Neural progenitor cell (in vitro differentiated cells): ENCODE results near the gene EIPR1.

Experiments
- CTCF ChIP-seq: fragments of 200-600 bp; sonication (generic); IDR thresholded peaks from 2 replicates; pipeline ENCODE4 v1.5.1; 2017; ENCODE audit warnings: antibody characterized with exemption, mild to moderate bottlenecking
- EZH2 ChIP-seq: fragments of 200-600 bp; sonication (generic); IDR thresholded peaks from 2 replicates; pipeline ENCODE4 v1.6.1; 2017; ENCODE audit warnings: antibody characterized with exemption, mild to moderate bottlenecking, moderate library complexity

- TF ChIP-seq EZH2 (no peak), CTCF (no peak)
Observed at GRCh38 chr2:3142961-3143571, 234.6 kb downstream of the EIPR1 start.
